ENCODE data around the gene CLINT1.

DNA sequence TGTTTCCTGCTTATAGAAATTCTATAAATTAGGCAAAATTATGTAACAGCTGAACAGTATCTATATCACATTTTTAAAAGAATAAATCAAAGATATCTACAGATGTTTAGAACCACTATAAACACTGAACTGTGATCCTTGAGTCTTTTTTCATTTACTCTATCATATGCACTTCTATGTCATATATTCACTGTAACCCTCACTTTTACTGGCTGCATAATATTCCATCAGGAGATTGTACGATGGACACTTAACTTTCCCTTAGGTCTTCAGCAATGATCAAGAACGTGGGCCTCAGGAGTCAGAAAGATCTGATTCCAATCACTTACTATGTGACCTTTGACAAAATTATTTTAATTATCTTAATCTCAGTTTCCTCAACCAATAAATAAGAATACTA is 41.0 kb downstream of the CLINT1 start:
- no peak for TF ChIP-seq POLR2A (IDR thresholded peaks at IDR 0.05)
- TF ChIP-seq, protein P1, sequence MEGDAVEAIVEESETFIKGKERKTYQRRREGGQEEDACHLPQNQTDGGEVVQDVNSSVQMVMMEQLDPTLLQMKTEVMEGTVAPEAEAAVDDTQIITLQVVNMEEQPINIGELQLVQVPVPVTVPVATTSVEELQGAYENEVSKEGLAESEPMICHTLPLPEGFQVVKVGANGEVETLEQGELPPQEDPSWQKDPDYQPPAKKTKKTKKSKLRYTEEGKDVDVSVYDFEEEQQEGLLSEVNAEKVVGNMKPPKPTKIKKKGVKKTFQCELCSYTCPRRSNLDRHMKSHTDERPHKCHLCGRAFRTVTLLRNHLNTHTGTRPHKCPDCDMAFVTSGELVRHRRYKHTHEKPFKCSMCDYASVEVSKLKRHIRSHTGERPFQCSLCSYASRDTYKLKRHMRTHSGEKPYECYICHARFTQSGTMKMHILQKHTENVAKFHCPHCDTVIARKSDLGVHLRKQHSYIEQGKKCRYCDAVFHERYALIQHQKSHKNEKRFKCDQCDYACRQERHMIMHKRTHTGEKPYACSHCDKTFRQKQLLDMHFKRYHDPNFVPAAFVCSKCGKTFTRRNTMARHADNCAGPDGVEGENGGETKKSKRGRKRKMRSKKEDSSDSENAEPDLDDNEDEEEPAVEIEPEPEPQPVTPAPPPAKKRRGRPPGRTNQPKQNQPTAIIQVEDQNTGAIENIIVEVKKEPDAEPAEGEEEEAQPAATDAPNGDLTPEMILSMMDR (IDR thresholded peaks at IDR 0.05), result no peak
- no peak for TF ChIP-seq EP300 (IDR thresholded peaks at IDR 0.05)
- no peak for TF ChIP-seq POLR2AphosphoS5 (IDR thresholded peaks at IDR 0.05)

Data from stomach (tissue), 4 donors.